IMR-90 (cell line): ENCODE results near the gene STON2. TPM values are rescaled to one million over a fixed set of nuclear protein-coding genes. Genes with fewer than 3 reads are reported as not detected.

Experiments
- ATAC-seq: fragments of 200-7000 bp; cut with Tn5 transposase; 2 replicates; pipeline ENCODE4 v1.9.1; 2020; ENCODE audit warnings: low read depth, mild to moderate bottlenecking, moderate library complexity
- BruUV-seq: library from RNA; stranded (reverse); fragments of 400-500 nt; replicated peaks from 2 replicates; lab custom pipeline; 2021; lab: Mats Ljungman, UMichigan
- CTCF ChIA-PET: fragments of 300-600 bp; formaldehyde crosslinking; extraction: SDS; loops from one replicate; lab custom pipeline; 2021; ENCODE audit warnings: antibody characterized with exemption; lab: Yijun Ruan, JAX
- POLR2A ChIA-PET: fragments of 300-600 bp; sonication (Branson Sonifier 250); formaldehyde crosslinking; loops from one replicate; lab custom pipeline; 2022; ENCODE audit warnings: antibody characterized with exemption; ENCODE audit not compliant: unreplicated experiment; lab: Charles Lee
- DNase-seq: peaks from one replicate; pipeline ENCODE4 v3.0.0; 2013
- H2AFZ ChIP-seq: replicated peaks from 2 replicates; pipeline ENCODE3; 2013; ENCODE audit warnings: low read length, mild to moderate bottlenecking; ENCODE audit not compliant: poor library complexity
- H2AK5ac ChIP-seq: 2 replicates; pipeline ENCODE4 v1.6.1; 2013; ENCODE audit warnings: low read depth, low read length, inconsistent platforms
- H2AK9ac ChIP-seq: replicated peaks from 2 replicates; pipeline ENCODE3; 2013; ENCODE audit warnings: mild to moderate bottlenecking, low read depth, low read length, moderate library complexity; ENCODE audit not compliant: poor library complexity
- H2BK120ac ChIP-seq: 2 replicates; pipeline ENCODE4 v1.6.1; 2013; ENCODE audit warnings: low read depth, low read length, inconsistent platforms
- H2BK15ac ChIP-seq: 3 replicates; pipeline ENCODE4 v1.6.1; 2013; ENCODE audit warnings: low read depth, low read length, inconsistent platforms
- H2BK20ac ChIP-seq: 2 replicates; pipeline ENCODE4 v1.6.1; 2013; ENCODE audit warnings: low read depth, mild to moderate bottlenecking, inconsistent platforms, low read length, moderate library complexity
- H2BK5ac ChIP-seq: 2 replicates; pipeline ENCODE4 v1.6.1; 2013; ENCODE audit warnings: mild to moderate bottlenecking, low read depth, low read length, inconsistent platforms; ENCODE audit not compliant: poor library complexity, severe bottlenecking
- H3K14ac ChIP-seq: replicated peaks from 2 replicates; pipeline ENCODE4 v1.6.1; 2013; ENCODE audit warnings: low read depth, low read length, inconsistent platforms
- H3K18ac ChIP-seq: 2 replicates; pipeline ENCODE4 v1.6.1; 2013; ENCODE audit warnings: low read depth, low read length, control low read depth
- H3K23ac ChIP-seq: 2 replicates; pipeline ENCODE4 v1.6.1; 2013; ENCODE audit warnings: low read depth, low read length, inconsistent platforms
- H3K27ac ChIP-seq: 2 replicates; pipeline ENCODE4 v1.5.1; 2013; ENCODE audit warnings: mild to moderate bottlenecking, control low read depth, low read length; ENCODE audit not compliant: insufficient read depth
- H3K27me3 ChIP-seq: 2 replicates; pipeline ENCODE4 v1.6.1; 2013; ENCODE audit warnings: low read length; ENCODE audit not compliant: control insufficient read depth, insufficient read depth
- H3K36me3 ChIP-seq: 2 replicates; pipeline ENCODE4 v1.6.1; 2013; ENCODE audit warnings: low read length, mixed read lengths; ENCODE audit not compliant: control insufficient read depth, insufficient read depth
- H3K4ac ChIP-seq: 2 replicates; pipeline ENCODE4 v1.6.1; 2013; ENCODE audit warnings: low read depth, low read length, inconsistent platforms
- H3K4me1 ChIP-seq: 2 replicates; pipeline ENCODE4 v1.6.1; 2013; ENCODE audit warnings: low read length, mixed read lengths; ENCODE audit not compliant: control insufficient read depth, insufficient read depth
- H3K4me2 ChIP-seq: 2 replicates; pipeline ENCODE4 v1.6.1; 2013; ENCODE audit warnings: low read depth, mild to moderate bottlenecking, control low read depth, low read length, moderate library complexity
- H3K4me3 ChIP-seq: 2 replicates; pipeline ENCODE4 v1.5.1; 2013; ENCODE audit warnings: low read depth, mild to moderate bottlenecking, control low read depth, low read length, moderate library complexity; ENCODE audit not compliant: insufficient read depth
- H3K56ac ChIP-seq: 2 replicates; pipeline ENCODE4 v1.6.1; 2013; ENCODE audit warnings: low read length, inconsistent platforms; ENCODE audit not compliant: insufficient read depth; ENCODE audit errors: extremely low read depth
- H3K79me1 ChIP-seq, 2 experiments: 2 replicates each; pipeline ENCODE4 v1.6.1; 2013; ENCODE audit warnings: low read length in 2 of 2, inconsistent platforms in 1 of 2, low read depth in 1 of 2
- H3K9ac ChIP-seq: 2 replicates; pipeline ENCODE4 v1.6.1; 2013; ENCODE audit warnings: low read depth, low read length, control low read depth
- H3K9me1 ChIP-seq: 2 replicates; pipeline ENCODE4 v1.6.1; 2013; ENCODE audit warnings: low read length, inconsistent platforms; ENCODE audit not compliant: insufficient read depth
- H3K9me3 ChIP-seq: 2 replicates; pipeline ENCODE4 v1.6.1; 2013; ENCODE audit warnings: low read length; ENCODE audit not compliant: control insufficient read depth, insufficient read depth
- H4K20me1 ChIP-seq: 2 replicates; pipeline ENCODE4 v1.6.1; 2013; ENCODE audit warnings: low read length, inconsistent platforms; ENCODE audit not compliant: insufficient read depth
- H4K5ac ChIP-seq: 2 replicates; pipeline ENCODE4 v1.6.1; 2013; ENCODE audit warnings: mild to moderate bottlenecking, low read depth, low read length, control low read depth
- H4K8ac ChIP-seq, 2 experiments: 2 replicates each; pipeline ENCODE4 v1.6.1; 2013; ENCODE audit warnings: low read depth in 2 of 2, low read length in 2 of 2, control low read depth in 1 of 2, inconsistent platforms in 1 of 2
- H4K91ac ChIP-seq: 2 replicates; pipeline ENCODE4 v1.6.1; 2013; ENCODE audit warnings: low read depth, low read length, inconsistent platforms; ENCODE audit not compliant: insufficient read depth
- BHLHE40 ChIP-seq: fragments of 150-350 bp; IDR thresholded peaks from 2 replicates; pipeline ENCODE4 v1.6.1; 2016; ENCODE audit warnings: mild to moderate bottlenecking, low read depth, low read length
- CTCF ChIP-seq: conservative IDR thresholded peaks from 2 replicates; pipeline ENCODE4 v1.5.1; 2012; ENCODE audit warnings: mild to moderate bottlenecking, low read depth, low read length, improper control_type of control experiment
- FOS ChIP-seq: fragments of 150-350 bp; IDR thresholded peaks from 2 replicates; pipeline ENCODE4 v1.6.1; 2016; ENCODE audit warnings: low read depth, low read length
- MAFK ChIP-seq: IDR thresholded peaks from 2 replicates; pipeline ENCODE4 v1.6.1; 2012; ENCODE audit warnings: low read depth, low read length, improper control_type of control experiment
- MXI1 ChIP-seq: IDR thresholded peaks from 2 replicates; pipeline ENCODE4 v1.6.1; 2012; ENCODE audit warnings: low read depth, mild to moderate bottlenecking, low read length, moderate library complexity, borderline replicate concordance
- NFE2L2 ChIP-seq: fragments of 150-350 bp; IDR thresholded peaks from 2 replicates; pipeline ENCODE4 v1.6.1; 2016; ENCODE audit warnings: low read depth, mild to moderate bottlenecking, low read length
- POLR2A ChIP-seq: IDR thresholded peaks from 2 replicates; pipeline ENCODE4 v1.6.1; 2012; ENCODE audit warnings: mild to moderate bottlenecking, low read depth, low read length
- WGBS, 2 experiments: methylation state at CpG; one replicate each; pipeline versions ENCODE4 v1.1.5 to v1.1.7; 2013; ENCODE audit warnings: missing lambda C conversion rate in 2 of 2; ENCODE audit not compliant: insufficient read length in 1 of 2; ENCODE audit errors: extremely low coverage in 2 of 2; 5-methylcytosine and 5-hydroxymethylcytosine counted together
- dilution Hi-C: fragments of 300-500 bp; cut with HindIII; formaldehyde crosslinking; loops from one replicate; pipeline ENCODE4 v1.14.3; 2018; ENCODE audit warnings: low sequenced_read_pairs; ENCODE audit not compliant: unreplicated experiment
- in situ Hi-C: fragments of 300-500 bp; cut with MboI; formaldehyde crosslinking; loops from 3 replicates; pipeline ENCODE4 v1.14.3; 2019; ENCODE audit warnings: low sequenced_read_pairs, inconsistent platforms, mixed read lengths
- intact Hi-C: fragments of 100-400 bp; cut with micrococcal nuclease; formaldehyde crosslinking; loops from 2 replicates; pipeline ENCODE4 v1.10.0; 2022
- polyA plus RNA-seq, 3 experiments: library from polyadenylated mRNA; depleted of rRNA; stranded (reverse); fragments of >200 nt; gene quantifications; 2 replicates each; pipeline ENCODE4 v1.2.3, GENCODE V29; 2012; ENCODE audit warnings: low replicate concordance in 1 of 3
- total RNA-seq: library from RNA; depleted of rRNA; stranded (reverse); fragments of >200 nt; gene quantifications from 2 replicates; pipeline ENCODE4 v1.2.3, GENCODE V29; 2012
- TF ChIP-seq, protein P1 (sequence below): fragments of 150-350 bp; IDR thresholded peaks from 2 replicates; pipeline ENCODE4 v1.6.1; 2016; ENCODE audit warnings: low read depth, mild to moderate bottlenecking, low read length, moderate library complexity, borderline replicate concordance

STON2 gene
- total and polyA plus RNA-seq, 2 of the 4 experiments (the other 2 are of a cell fraction): not detected

GRCh38 chr14:81315341-81315740 lies 84.8 kb downstream of the STON2 start:
- no peak overlapping the region for H3K23ac ChIP-seq
- TF ChIP-seq MXI1 (no peak), CTCF (no peak), FOS (no peak), MAFK (no peak), NFE2L2 (no peak), BHLHE40 (no peak), POLR2A (no peak)
- TF ChIP-seq, protein P1, sequence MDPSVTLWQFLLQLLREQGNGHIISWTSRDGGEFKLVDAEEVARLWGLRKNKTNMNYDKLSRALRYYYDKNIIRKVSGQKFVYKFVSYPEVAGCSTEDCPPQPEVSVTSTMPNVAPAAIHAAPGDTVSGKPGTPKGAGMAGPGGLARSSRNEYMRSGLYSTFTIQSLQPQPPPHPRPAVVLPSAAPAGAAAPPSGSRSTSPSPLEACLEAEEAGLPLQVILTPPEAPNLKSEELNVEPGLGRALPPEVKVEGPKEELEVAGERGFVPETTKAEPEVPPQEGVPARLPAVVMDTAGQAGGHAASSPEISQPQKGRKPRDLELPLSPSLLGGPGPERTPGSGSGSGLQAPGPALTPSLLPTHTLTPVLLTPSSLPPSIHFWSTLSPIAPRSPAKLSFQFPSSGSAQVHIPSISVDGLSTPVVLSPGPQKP: no peak
- no peak overlapping the region for H3K14ac ChIP-seq
- no peak overlapping the region for H3K4me3 ChIP-seq
- no peak overlapping the region for H3K4me2 ChIP-seq
- H2BK5ac ChIP-seq: no peak overlapping the region
- H2AFZ ChIP-seq: no peak overlapping the region
- H3K9ac ChIP-seq: no peak overlapping the region
- H4K20me1 ChIP-seq: no peaks in the 10 kb centered on the region
- no peak overlapping the region for H3K56ac ChIP-seq
- H3K4me1 ChIP-seq: no peaks in the 10 kb centered on the region
- no peak overlapping the region for H4K5ac ChIP-seq
- H4K8ac ChIP-seq: no peak overlapping the region
- no peaks in the 10 kb centered on the region for H3K36me3 ChIP-seq
- POLR2A ChIA-PET: no interaction called here
- no peak overlapping the region for H2BK15ac ChIP-seq
- H2AK9ac ChIP-seq: no peak overlapping the region
- intact Hi-C loops: no loop called here
- ATAC-seq (no peak), DNase-seq (no peak)
- H3K4ac ChIP-seq: no peak overlapping the region
- no peak overlapping the region for H2BK20ac ChIP-seq
- in situ Hi-C loops: no loop called here
- H3K18ac ChIP-seq: no peak overlapping the region
- no TSS peak for BruUV-seq
- H3K9me3 ChIP-seq: no peaks in the 10 kb centered on the region
- no CpG with 5 or more reads among the region's 5 CpGs for WGBS, 2 experiments
- no peak overlapping the region for H3K27ac ChIP-seq
- CTCF ChIA-PET: no interaction called here
- H3K9me1 ChIP-seq: no peaks in the 10 kb centered on the region
- H3K27me3 ChIP-seq: no peaks in the 10 kb centered on the region
- dilution Hi-C loops: no loop called here
- no peak overlapping the region for H2BK120ac ChIP-seq
- no peak overlapping the region for H2AK5ac ChIP-seq
- H4K91ac ChIP-seq: no peak overlapping the region
- H3K79me1 ChIP-seq: no peaks in the 10 kb centered on the region
